HepG2 (cell line): ENCODE measurements around the gene BBS4. TPM values are rescaled to one million over a fixed set of nuclear protein-coding genes. Genes with fewer than 3 reads are reported as not detected.
A peak's percentile ranks its signal among the peaks of the same experiment; 100 is the strongest.

Experiments
- FOXK1 ChIP-seq: sonication (generic); formaldehyde crosslinking; IDR thresholded peaks from 2 replicates; pipeline ENCODE4 v1.4.0; 2020; ENCODE audit warnings: low read depth, missing genetic modification reagents, borderline replicate concordance
- HMGXB3 ChIP-seq: sonication (generic); formaldehyde crosslinking; IDR thresholded peaks from 2 replicates; pipeline ENCODE4 v1.4.0; 2020; ENCODE audit warnings: missing genetic modification reagents, borderline replicate concordance
- IKZF4 ChIP-seq: sonication (generic); formaldehyde crosslinking; IDR thresholded peaks from 2 replicates; pipeline ENCODE4 v1.5.1; 2020; ENCODE audit warnings: borderline replicate concordance, mild to moderate bottlenecking, low read depth, missing genetic modification reagents; ENCODE audit errors: not compliant biosample characterization
- KLF11 ChIP-seq: IDR thresholded peaks from 2 replicates; pipeline ENCODE4 v1.6.1; 2016; ENCODE audit warnings: missing compliant biosample characterization
- LRRFIP1 ChIP-seq: sonication (generic); formaldehyde crosslinking; conservative IDR thresholded peaks from 2 replicates; pipeline ENCODE4 v1.4.0; 2020; ENCODE audit warnings: missing genetic modification reagents
- MAFF ChIP-seq: IDR thresholded peaks from 2 replicates; pipeline ENCODE4 v1.6.1; 2011; ENCODE audit warnings: low read depth, low read length, improper control_type of control experiment
- MXD1 ChIP-seq: sonication (generic); formaldehyde crosslinking; IDR thresholded peaks from 2 replicates; pipeline ENCODE4 v1.4.0; 2020; ENCODE audit warnings: mild to moderate bottlenecking, missing genetic modification reagents
- MXI1 ChIP-seq: IDR thresholded peaks from 3 replicates; pipeline ENCODE4 v1.6.1; 2012; ENCODE audit warnings: low read depth, low read length, inconsistent platforms, borderline replicate concordance
- RFX1 ChIP-seq: fragments of 450-650 bp; IDR thresholded peaks from 2 replicates; pipeline ENCODE4 v1.6.1; 2017
- RXRB ChIP-seq: IDR thresholded peaks from 2 replicates; pipeline ENCODE4 v1.6.1; 2016; ENCODE audit warnings: borderline replicate concordance, missing genetic modification reagents, missing compliant biosample characterization
- SALL2 ChIP-seq: sonication (generic); formaldehyde crosslinking; IDR thresholded peaks from 2 replicates; pipeline ENCODE4 v1.8.1; 2023; ENCODE audit warnings: mild to moderate bottlenecking, missing genetic modification reagents, inconsistent platforms
- SNRNP70 ChIP-seq: fragments of 200-400 bp; formaldehyde crosslinking; IDR thresholded peaks from 2 replicates; pipeline ENCODE4 v1.6.1; 2017; ENCODE audit warnings: mild to moderate bottlenecking, low read depth, low read length, moderate library complexity
- STAG1 ChIP-seq: sonication (generic); formaldehyde crosslinking; IDR thresholded peaks from 2 replicates; pipeline ENCODE4 v1.4.0; 2020; ENCODE audit warnings: missing genetic modification reagents
- ZC3H13 ChIP-seq: sonication (generic); formaldehyde crosslinking; IDR thresholded peaks from 2 replicates; pipeline ENCODE4 v1.8.1; 2023; ENCODE audit warnings: mild to moderate bottlenecking, missing genetic modification reagents, moderate library complexity
- ZFAT ChIP-seq: sonication (generic); formaldehyde crosslinking; conservative IDR thresholded peaks from 2 replicates; pipeline ENCODE4 v1.8.1; 2023; ENCODE audit warnings: missing genetic modification reagents, inconsistent platforms
- ZFP1 ChIP-seq: IDR thresholded peaks from 2 replicates; pipeline ENCODE4 v1.6.1; 2016
- ZNF12 ChIP-seq: sonication (generic); formaldehyde crosslinking; IDR thresholded peaks from 2 replicates; pipeline ENCODE4 v1.5.0; 2020; ENCODE audit warnings: missing genetic modification reagents
- ZNF121 ChIP-seq: sonication (generic); formaldehyde crosslinking; IDR thresholded peaks from 2 replicates; pipeline ENCODE4 v1.5.0; 2020; ENCODE audit warnings: mild to moderate bottlenecking, missing genetic modification reagents
- ZNF253 ChIP-seq: sonication (generic); formaldehyde crosslinking; IDR thresholded peaks from 2 replicates; pipeline ENCODE4 v1.8.0; 2022; ENCODE audit warnings: mild to moderate bottlenecking, missing genetic modification reagents, borderline replicate concordance
- ZNF446 ChIP-seq: sonication (generic); formaldehyde crosslinking; IDR thresholded peaks from 2 replicates; pipeline ENCODE4 v1.5.0; 2020; ENCODE audit warnings: mild to moderate bottlenecking, missing genetic modification reagents
- ZNF567 ChIP-seq: sonication (generic); formaldehyde crosslinking; IDR thresholded peaks from 2 replicates; pipeline ENCODE4 v1.8.1; 2023; ENCODE audit warnings: mild to moderate bottlenecking, missing genetic modification reagents, borderline replicate concordance
- ZNF670 ChIP-seq: sonication (generic); formaldehyde crosslinking; IDR thresholded peaks from 2 replicates; pipeline ENCODE4 v1.8.0; 2022; ENCODE audit warnings: mild to moderate bottlenecking, missing genetic modification reagents, borderline replicate concordance
- ZNF777 ChIP-seq: sonication (generic); formaldehyde crosslinking; IDR thresholded peaks from 2 replicates; pipeline ENCODE4 v1.4.0; 2020; ENCODE audit warnings: missing genetic modification reagents
- ZNF891 ChIP-seq: sonication (generic); formaldehyde crosslinking; IDR thresholded peaks from 2 replicates; pipeline ENCODE4 v1.5.0; 2020; ENCODE audit warnings: mild to moderate bottlenecking, missing genetic modification reagents
- polyA plus RNA-seq, 8 experiments: library from polyadenylated mRNA; depleted of rRNA in 3 of 8; stranded (reverse) in 7 of 8; unstranded in 1 of 8; fragments of >200 nt; fragmentation: Illumina TruSeq in 4 of 8; extraction: Trizol in 4 of 8; gene quantifications; 2 replicates each; pipeline versions ENCODE4 v1.2.1 to v1.2.3, GENCODE V29; 2011 to 2016; ENCODE audit warnings: low read depth in 4 of 8, missing spikeins in 1 of 8, mixed read lengths in 1 of 8; ENCODE audit not compliant: insufficient read depth in 1 of 8
- total RNA-seq, 5 experiments: library from RNA; depleted of rRNA; stranded (reverse); fragments of >200 nt; fragmentation: Illumina TruSeq; extraction: Trizol; gene quantifications; 2 replicates each; pipeline ENCODE4 v1.2.3, GENCODE V29; 2016; ENCODE audit warnings: low read depth in 1 of 5

The BBS4 gene
- total and polyA plus RNA-seq, 2 of the 13 experiments (the other 11 are each of a cell fraction or from before 2014, with no cell fraction given): 16.0 to 21.3 TPM

GRCh38 chr15:72685925-72686794, at the start of gene BBS4, which contains the start of gene HIGD2B (continued):
- TF ChIP-seq ZNF12 (CRISPR knock-in tag) (no peak), ZC3H13 (no peak), MXI1 (peak; percentile 78; the same call in 2 of the 3 replicates), RXRB (CRISPR knock-in tag) (peak; percentile 63; the same call in 1 of the 2 replicates), LRRFIP1 (CRISPR knock-in tag) (no peak), FOXK1 (CRISPR knock-in tag) (peak; percentile 30; the same call in 1 of the 2 replicates), HMGXB3 (CRISPR knock-in tag) (no peak), ZNF891 (CRISPR knock-in tag) (peak; percentile 83), SALL2 (no peak), STAG1 (CRISPR knock-in tag) (no peak), ZFAT (no peak), KLF11 (CRISPR knock-in tag) (0 out of 2 replicates have a peak, but pooled peaks have one; percentile 21), IKZF4 (CRISPR knock-in tag) (no peak), RFX1 (peak; percentile 83), ZNF253 (no peak), MAFF (no peak), ZNF446 (CRISPR knock-in tag) (no peak; the same call in 1 of the 2 replicates), ZNF670 (CRISPR knock-in tag) (peak; percentile 90), ZNF777 (CRISPR knock-in tag) (no peak), ZFP1 (no peak), MXD1 (CRISPR knock-in tag) (peak; percentile 26; the same call in 1 of the 2 replicates), ZNF121 (CRISPR knock-in tag) (peak; percentile 53; the same call in 1 of the 2 replicates), ZNF567 (CRISPR knock-in tag) (0 out of 2 replicates have a peak, but pooled peaks have one; percentile 16), SNRNP70 (no peak)
